Measurements from ENCODE around the gene DNAH7.

- no peak for TF ChIP-seq POLR2A (IDR thresholded peaks at IDR 0.05)
- TF ChIP-seq CTCF (IDR thresholded peaks at IDR 0.05): no peak
- TF ChIP-seq POLR2AphosphoS5 (IDR thresholded peaks at IDR 0.05): no peak
These were observed 14.0 kb downstream of the DNAH7 start for GRCh38 chr2:196054631-196055030.
